WI38 (cell line): ENCODE measurements around the gene CCDC175.

Experiments
- H3K4me3 ChIP-seq: 2 replicates; pipeline ENCODE4 v1.5.1; 2011; ENCODE audit warnings: low read depth, mild to moderate bottlenecking, control low read depth, low read length
- TF ChIP-seq, protein P1 (sequence below): IDR thresholded peaks from 2 replicates; pipeline ENCODE4 v1.5.1; 2012; ENCODE audit warnings: low read depth, mild to moderate bottlenecking, control low read depth, low read length

Gene CCDC175

DNA sequence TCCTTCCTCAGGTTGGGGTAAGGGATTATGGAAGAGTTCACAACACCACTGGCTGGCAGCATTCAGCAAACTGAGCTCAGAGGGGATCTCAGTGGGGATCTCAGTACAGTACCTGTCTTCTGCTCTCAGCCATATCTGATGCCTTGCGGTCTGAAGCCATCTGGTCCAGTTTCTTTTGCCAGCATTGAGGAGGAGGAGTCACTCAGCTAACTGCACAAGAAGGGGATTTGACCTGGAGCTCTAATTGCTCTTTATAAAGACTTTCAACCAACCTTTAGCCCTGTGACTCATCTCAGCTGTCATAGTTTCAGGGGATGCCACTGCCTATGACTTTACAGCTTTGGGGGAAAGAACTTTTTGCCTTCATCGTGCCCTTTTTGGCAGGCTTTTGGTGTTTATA is 47.4 kb downstream of the CCDC175 start:
- H3K4me3 ChIP-seq: no peak overlapping the region
- TF ChIP-seq, protein P1, sequence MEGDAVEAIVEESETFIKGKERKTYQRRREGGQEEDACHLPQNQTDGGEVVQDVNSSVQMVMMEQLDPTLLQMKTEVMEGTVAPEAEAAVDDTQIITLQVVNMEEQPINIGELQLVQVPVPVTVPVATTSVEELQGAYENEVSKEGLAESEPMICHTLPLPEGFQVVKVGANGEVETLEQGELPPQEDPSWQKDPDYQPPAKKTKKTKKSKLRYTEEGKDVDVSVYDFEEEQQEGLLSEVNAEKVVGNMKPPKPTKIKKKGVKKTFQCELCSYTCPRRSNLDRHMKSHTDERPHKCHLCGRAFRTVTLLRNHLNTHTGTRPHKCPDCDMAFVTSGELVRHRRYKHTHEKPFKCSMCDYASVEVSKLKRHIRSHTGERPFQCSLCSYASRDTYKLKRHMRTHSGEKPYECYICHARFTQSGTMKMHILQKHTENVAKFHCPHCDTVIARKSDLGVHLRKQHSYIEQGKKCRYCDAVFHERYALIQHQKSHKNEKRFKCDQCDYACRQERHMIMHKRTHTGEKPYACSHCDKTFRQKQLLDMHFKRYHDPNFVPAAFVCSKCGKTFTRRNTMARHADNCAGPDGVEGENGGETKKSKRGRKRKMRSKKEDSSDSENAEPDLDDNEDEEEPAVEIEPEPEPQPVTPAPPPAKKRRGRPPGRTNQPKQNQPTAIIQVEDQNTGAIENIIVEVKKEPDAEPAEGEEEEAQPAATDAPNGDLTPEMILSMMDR: no peak

DNA sequence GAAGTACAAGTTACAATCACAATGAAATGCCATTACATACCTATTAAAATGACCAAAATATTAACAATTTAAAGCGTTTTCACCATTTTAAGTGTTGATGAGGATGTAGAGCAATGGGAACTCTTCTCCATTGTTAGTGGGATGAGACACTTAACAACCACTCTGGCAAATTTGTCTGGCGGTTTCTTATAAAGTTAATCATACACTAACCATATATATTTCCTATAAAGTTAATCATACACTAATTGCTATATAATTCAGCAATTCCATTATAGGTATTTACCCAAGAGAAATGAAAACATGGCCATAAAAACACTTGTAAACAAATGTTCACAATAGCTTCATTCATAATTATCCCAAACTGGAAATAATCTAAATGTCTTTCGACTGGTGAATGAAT is 56.4 kb downstream of the CCDC175 start:
- TF ChIP-seq, protein P1: no peak
- no peak overlapping the region for H3K4me3 ChIP-seq

DNA sequence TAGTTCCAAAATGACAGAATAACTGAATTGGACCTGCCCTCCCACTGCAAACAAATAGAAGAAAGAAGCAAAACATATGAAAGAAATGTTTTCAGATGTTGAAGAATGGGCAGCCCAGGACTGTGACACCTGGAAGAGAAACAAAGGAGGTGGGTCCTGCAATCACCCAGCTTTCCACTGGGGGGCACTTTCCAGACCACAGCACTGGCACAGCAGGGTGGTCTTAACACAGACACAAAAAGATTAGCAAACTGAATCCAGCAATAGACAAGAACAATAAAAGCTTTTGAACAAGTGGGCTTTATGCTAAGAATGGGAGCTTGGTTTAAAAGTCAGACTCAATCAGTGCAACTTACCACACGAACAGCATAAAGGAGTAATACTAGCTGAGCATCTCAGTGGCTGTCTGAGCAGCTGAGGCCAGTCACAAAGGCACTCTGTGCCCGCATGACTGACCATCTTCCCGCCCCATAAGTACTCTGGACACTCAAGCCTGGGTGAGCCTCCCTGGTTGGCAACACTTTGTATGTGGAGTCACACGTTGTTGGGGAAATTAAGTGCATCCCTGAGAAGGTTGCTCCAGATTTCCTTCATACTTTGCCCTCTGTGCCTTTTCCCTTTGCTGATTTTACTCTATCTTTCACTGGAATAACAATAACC is 64.6 kb downstream of the CCDC175 start:
- TF ChIP-seq, protein P1: peak; percentile 65
- no peak overlapping the region for H3K4me3 ChIP-seq

DNA sequence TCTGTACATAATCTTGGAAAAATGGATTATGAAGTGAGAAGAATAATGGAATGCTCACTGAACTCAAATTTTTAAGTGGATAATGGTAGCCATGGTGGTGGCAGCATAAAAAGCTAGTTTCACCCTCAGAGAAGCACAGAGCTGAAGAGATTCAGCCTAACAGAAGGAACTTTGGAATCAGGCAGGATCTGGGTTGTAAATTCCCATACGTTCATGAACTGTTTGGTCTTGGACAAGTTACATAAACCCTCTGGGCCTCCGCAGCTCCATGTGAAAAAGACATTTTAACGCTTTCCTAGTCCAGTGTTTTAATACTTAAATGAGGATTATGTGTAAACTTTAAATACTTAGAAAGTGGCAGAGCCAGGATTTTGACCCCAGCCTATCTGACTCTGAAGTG is 65.6 kb downstream of the CCDC175 start:
- TF ChIP-seq, protein P1: no peak

DNA sequence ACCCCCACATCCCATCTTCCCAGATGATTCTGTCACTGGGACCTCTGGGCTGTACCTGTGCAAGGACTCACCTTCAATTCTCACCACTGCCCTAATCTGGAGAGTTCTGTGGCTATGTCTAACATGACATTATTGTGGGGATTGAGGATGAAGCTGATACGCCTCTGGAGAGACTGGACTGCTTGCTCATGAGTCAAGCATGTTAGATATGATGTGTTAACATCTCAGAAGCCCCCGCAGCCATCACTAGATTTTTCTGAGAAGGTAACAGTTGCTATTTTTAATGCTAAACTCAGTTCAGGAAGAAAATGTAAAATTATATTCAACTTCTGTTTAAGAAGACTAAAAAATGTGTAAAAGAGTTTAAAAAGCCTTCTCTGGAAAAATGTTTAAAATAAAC is 66.6 kb downstream of the CCDC175 start:
- no peak overlapping the region for H3K4me3 ChIP-seq
- TF ChIP-seq, protein P1: no peak

More for the DNA sequence above, 65.6 kb downstream of the CCDC175 start:
- no peak overlapping the region for H3K4me3 ChIP-seq

DNA sequence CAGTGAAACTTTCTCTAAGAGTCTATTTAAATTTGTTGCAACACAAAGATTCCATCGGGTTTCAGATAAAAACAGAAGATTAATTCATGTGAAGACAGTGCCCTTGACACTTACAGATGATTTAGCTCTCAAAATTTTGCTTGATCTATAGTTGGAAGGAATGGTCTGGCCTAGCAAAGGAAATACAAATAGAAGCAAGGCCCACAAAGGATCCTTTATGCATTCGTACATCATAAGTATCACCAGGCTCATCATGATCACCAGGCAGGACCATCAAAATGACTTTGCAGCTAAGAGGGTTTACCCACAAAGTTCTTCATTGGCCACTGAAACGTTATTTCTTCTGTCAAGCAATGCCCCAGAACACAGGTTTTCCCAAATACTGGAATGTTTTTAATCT is 67.5 kb downstream of the CCDC175 start:
- no peak overlapping the region for H3K4me3 ChIP-seq
- TF ChIP-seq, protein P1: no peak

DNA sequence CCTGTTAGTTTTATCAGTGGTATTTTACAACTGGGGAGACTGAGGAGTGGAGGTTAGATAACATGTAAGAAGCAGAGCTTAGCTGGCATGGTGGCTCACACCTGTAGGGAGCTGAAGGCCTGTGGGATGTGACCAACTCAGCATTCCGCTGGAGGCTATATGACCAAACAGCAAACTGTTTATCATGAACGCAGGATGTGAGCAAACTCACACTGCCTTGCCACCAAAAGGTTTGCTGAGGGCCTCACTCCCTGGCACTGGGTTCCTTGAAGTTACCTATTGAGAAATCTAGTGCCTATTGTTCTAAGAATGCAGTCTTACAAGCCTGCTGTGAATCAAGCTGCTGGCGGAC is 68.9 kb downstream of the CCDC175 start:
- TF ChIP-seq, protein P1: no peak

More for the DNA sequence above, 68.9 kb downstream of the CCDC175 start:
- H3K4me3 ChIP-seq: no peak overlapping the region
